BLaER1 (cell line): ENCODE measurements around the gene FADS1.

ENCODE experiments used
- H3K27ac ChIP-seq: shearing (Covaris generic); formaldehyde crosslinking; 2 replicates; pipeline ENCODE4 v1.8.1; 2022
- H3K27me3 ChIP-seq: shearing (Covaris generic); formaldehyde crosslinking; 2 replicates; pipeline ENCODE4 v1.8.1; 2022
- H3K36me3 ChIP-seq: shearing (Covaris generic); formaldehyde crosslinking; 2 replicates; pipeline ENCODE4 v1.8.1; 2022
- H3K4me1 ChIP-seq: shearing (Covaris generic); formaldehyde crosslinking; 2 replicates; pipeline ENCODE4 v1.8.1; 2022
- H3K4me2 ChIP-seq: shearing (Covaris generic); formaldehyde crosslinking; 2 replicates; pipeline ENCODE4 v1.8.1; 2022
- H3K4me3 ChIP-seq: shearing (Covaris generic); formaldehyde crosslinking; 2 replicates; pipeline ENCODE4 v1.8.1; 2022
- H3K9ac ChIP-seq: shearing (Covaris generic); formaldehyde crosslinking; 2 replicates; pipeline ENCODE4 v1.8.1; 2022
- H3K9me3 ChIP-seq: shearing (Covaris generic); formaldehyde crosslinking; 2 replicates; pipeline ENCODE4 v1.8.1; 2022
- H4K20me1 ChIP-seq: shearing (Covaris generic); formaldehyde crosslinking; 2 replicates; pipeline ENCODE4 v1.8.1; 2022
- Cebpa-rat ChIP-seq: shearing (Covaris generic); IDR thresholded peaks from 2 replicates; pipeline ENCODE4 v1.8.1; 2022

The FADS1 gene

GRCh38 chr11:61816736-61817455 is at the start of gene FADS1:
TSS of gene FADS1 (minus strand) at chr11:61817003. CDS start at chr11:61816929, 74 bp downstream.
- TF ChIP-seq Cebpa-rat: peak; percentile 97
- Histone ChIP-seq H3K27me3 (no peaks in the 10 kb centered on the region), H3K4me1 (peaks cover 28% of the 10 kb centered on the region), H4K20me1 (peaks cover 10% of the 10 kb centered on the region; the same call in 1 of the 2 replicates), H3K4me2 (peak within 1 kb of the TSS; percentile 94), H3K4me3 (peak within 1 kb of the TSS; percentile 84), H3K36me3 (peaks cover 26% of the 10 kb centered on the region), H3K9ac (peak within 1 kb of the TSS; percentile 95), H3K9me3 (no peaks in the 10 kb centered on the region; the same call in 1 of the 2 replicates), H3K27ac (peak within 1 kb of the TSS; percentile 97)

GRCh38 chr11:61866231-61866957 is 49.6 kb upstream of the FADS1 start:
- Histone ChIP-seq H3K36me3 (peaks cover 58% of the 10 kb centered on the region), H3K9ac (no peak overlapping the region), H3K4me2 (no peak overlapping the region), H3K4me1 (peaks cover 29% of the 10 kb centered on the region), H3K27me3 (no peaks in the 10 kb centered on the region), H3K9me3 (no peaks in the 10 kb centered on the region), H3K27ac (no peak overlapping the region), H4K20me1 (peaks cover 64% of the 10 kb centered on the region), H3K4me3 (no peak overlapping the region)
- TF ChIP-seq Cebpa-rat: no peak

GRCh38 chr11:61864814-61865775 is 48.3 kb upstream of the FADS1 start:
- Histone ChIP-seq H3K4me2 (no peak overlapping the region), H3K4me3 (no peak overlapping the region), H3K27me3 (no peaks in the 10 kb centered on the region), H3K36me3 (peaks cover 71% of the 10 kb centered on the region), H3K27ac (no peak overlapping the region), H3K9me3 (no peaks in the 10 kb centered on the region), H4K20me1 (peaks cover 54% of the 10 kb centered on the region), H3K4me1 (peaks cover 16% of the 10 kb centered on the region), H3K9ac (no peak overlapping the region)
- TF ChIP-seq Cebpa-rat: no peak

GRCh38 chr11:61863548-61864081 is 46.8 kb upstream of the FADS1 start:
- H3K27ac ChIP-seq: no peak overlapping the region
- no peak for TF ChIP-seq Cebpa-rat
- H3K9ac ChIP-seq: no peak overlapping the region
- no peaks in the 10 kb centered on the region for H3K27me3 ChIP-seq
- H3K9me3 ChIP-seq: no peaks in the 10 kb centered on the region
- H3K4me1 ChIP-seq: peaks cover 1% of the 10 kb centered on the region; the same call in 1 of the 2 replicates
- no peak overlapping the region for H3K4me2 ChIP-seq
- peaks cover 39% of the 10 kb centered on the region for H4K20me1 ChIP-seq
- no peak overlapping the region for H3K4me3 ChIP-seq
- peaks cover 85% of the 10 kb centered on the region for H3K36me3 ChIP-seq

- Histone ChIP-seq H3K36me3 (peaks cover 92% of the 10 kb centered on the region), H3K9me3 (no peaks in the 10 kb centered on the region)
Measured at GRCh38 chr11:61862714-61863547, 46.1 kb upstream of the FADS1 start.

GRCh38 chr11:61861634-61862033 is 44.8 kb upstream of the FADS1 start:
- no peaks in the 10 kb centered on the region for H3K9me3 ChIP-seq
- H3K9ac ChIP-seq: no peak overlapping the region
- peaks cover 100% of the 10 kb centered on the region for H3K36me3 ChIP-seq
- H4K20me1 ChIP-seq: peaks cover 43% of the 10 kb centered on the region
- no peak for TF ChIP-seq Cebpa-rat
- H3K4me2 ChIP-seq: no peak overlapping the region
- H3K27ac ChIP-seq: no peak overlapping the region
- H3K4me3 ChIP-seq: no peak overlapping the region
- no peaks in the 10 kb centered on the region for H3K4me1 ChIP-seq
- H3K27me3 ChIP-seq: no peaks in the 10 kb centered on the region

More at GRCh38 chr11:61862714-61863547, 46.1 kb upstream of the FADS1 start:
- H3K9ac ChIP-seq: no peak overlapping the region
- no peaks in the 10 kb centered on the region for H3K27me3 ChIP-seq
- H4K20me1 ChIP-seq: peaks cover 38% of the 10 kb centered on the region
- no peak overlapping the region for H3K4me2 ChIP-seq
- H3K27ac ChIP-seq: no peak overlapping the region
- H3K4me1 ChIP-seq: no peaks in the 10 kb centered on the region
- no peak overlapping the region for H3K4me3 ChIP-seq
- no peak for TF ChIP-seq Cebpa-rat

GRCh38 chr11:61860054-61860903 is 43.5 kb upstream of the FADS1 start:
- peaks cover 100% of the 10 kb centered on the region for H3K36me3 ChIP-seq
- H3K27me3 ChIP-seq: no peaks in the 10 kb centered on the region
- H4K20me1 ChIP-seq: peaks cover 44% of the 10 kb centered on the region
- H3K27ac ChIP-seq: no peak overlapping the region
- no peak overlapping the region for H3K4me3 ChIP-seq
- no peak for TF ChIP-seq Cebpa-rat
- H3K9me3 ChIP-seq: no peaks in the 10 kb centered on the region
- no peak overlapping the region for H3K4me2 ChIP-seq
- H3K9ac ChIP-seq: no peak overlapping the region
- H3K4me1 ChIP-seq: no peaks in the 10 kb centered on the region
